Measurements from ENCODE around the gene FGF12.

DNA sequence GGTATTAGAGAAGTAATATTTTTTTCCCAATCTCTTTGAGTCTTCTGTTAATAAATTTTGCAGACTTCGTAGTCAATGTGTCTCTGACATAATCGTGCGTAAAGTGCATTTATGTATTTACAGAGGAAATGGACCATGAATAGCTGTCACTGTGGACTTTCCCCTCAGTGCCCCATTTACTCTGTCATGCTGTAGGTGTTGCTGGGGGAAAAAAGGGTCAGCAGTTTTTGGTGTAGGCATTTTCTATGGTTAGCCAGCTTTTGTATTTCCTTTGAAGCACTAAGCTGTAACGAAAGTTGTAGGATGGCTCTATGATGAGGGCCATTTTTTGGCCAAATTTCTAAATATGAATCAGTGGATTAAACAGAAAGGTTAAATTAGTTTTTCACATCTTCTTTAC lies 598.4 kb downstream of the FGF12 start:
- TF ChIP-seq YY1 (IDR thresholded peaks at IDR 0.05; ENCODE audit: extremely low read depth, insufficient replicate concordance, low read depth, low read length) (no peak), POLR2A (IDR thresholded peaks at IDR 0.05; ENCODE audit: borderline replicate concordance, extremely low read depth, insufficient read depth, insufficient read length) (no peak), EZH2 (IDR thresholded peaks at IDR 0.05) (no peak), POLR2AphosphoS5 (IDR thresholded peaks at IDR 0.05; ENCODE audit: low read depth, low read length) (no peak), RAD21 (IDR thresholded peaks at IDR 0.05; ENCODE audit: low read depth) (no peak), JUND (IDR thresholded peaks at IDR 0.05) (no peak), EZH2phosphoT487 (IDR thresholded peaks at IDR 0.05; ENCODE audit: borderline replicate concordance) (no peak), ZFX (IDR thresholded peaks at IDR 0.05) (no peak), FOSL1 (IDR thresholded peaks at IDR 0.05; ENCODE audit: low read depth) (no peak), SRF (IDR thresholded peaks at IDR 0.05; ENCODE audit: low read depth) (no peak)
- TF ChIP-seq, protein P1, sequence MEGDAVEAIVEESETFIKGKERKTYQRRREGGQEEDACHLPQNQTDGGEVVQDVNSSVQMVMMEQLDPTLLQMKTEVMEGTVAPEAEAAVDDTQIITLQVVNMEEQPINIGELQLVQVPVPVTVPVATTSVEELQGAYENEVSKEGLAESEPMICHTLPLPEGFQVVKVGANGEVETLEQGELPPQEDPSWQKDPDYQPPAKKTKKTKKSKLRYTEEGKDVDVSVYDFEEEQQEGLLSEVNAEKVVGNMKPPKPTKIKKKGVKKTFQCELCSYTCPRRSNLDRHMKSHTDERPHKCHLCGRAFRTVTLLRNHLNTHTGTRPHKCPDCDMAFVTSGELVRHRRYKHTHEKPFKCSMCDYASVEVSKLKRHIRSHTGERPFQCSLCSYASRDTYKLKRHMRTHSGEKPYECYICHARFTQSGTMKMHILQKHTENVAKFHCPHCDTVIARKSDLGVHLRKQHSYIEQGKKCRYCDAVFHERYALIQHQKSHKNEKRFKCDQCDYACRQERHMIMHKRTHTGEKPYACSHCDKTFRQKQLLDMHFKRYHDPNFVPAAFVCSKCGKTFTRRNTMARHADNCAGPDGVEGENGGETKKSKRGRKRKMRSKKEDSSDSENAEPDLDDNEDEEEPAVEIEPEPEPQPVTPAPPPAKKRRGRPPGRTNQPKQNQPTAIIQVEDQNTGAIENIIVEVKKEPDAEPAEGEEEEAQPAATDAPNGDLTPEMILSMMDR (IDR thresholded peaks at IDR 0.05 in 2 of 3, conservative IDR thresholded peaks at IDR 0.05 in 1 of 3; ENCODE audit: borderline replicate concordance in 1 of 3, insufficient read depth in 1 of 3, low read depth in 2 of 3, low read length in 2 of 3): no peak
- TF ChIP-seq, protein P2, sequence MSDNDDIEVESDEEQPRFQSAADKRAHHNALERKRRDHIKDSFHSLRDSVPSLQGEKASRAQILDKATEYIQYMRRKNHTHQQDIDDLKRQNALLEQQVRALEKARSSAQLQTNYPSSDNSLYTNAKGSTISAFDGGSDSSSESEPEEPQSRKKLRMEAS (IDR thresholded peaks at IDR 0.05): no peak
- TF ChIP-seq, protein P3, sequence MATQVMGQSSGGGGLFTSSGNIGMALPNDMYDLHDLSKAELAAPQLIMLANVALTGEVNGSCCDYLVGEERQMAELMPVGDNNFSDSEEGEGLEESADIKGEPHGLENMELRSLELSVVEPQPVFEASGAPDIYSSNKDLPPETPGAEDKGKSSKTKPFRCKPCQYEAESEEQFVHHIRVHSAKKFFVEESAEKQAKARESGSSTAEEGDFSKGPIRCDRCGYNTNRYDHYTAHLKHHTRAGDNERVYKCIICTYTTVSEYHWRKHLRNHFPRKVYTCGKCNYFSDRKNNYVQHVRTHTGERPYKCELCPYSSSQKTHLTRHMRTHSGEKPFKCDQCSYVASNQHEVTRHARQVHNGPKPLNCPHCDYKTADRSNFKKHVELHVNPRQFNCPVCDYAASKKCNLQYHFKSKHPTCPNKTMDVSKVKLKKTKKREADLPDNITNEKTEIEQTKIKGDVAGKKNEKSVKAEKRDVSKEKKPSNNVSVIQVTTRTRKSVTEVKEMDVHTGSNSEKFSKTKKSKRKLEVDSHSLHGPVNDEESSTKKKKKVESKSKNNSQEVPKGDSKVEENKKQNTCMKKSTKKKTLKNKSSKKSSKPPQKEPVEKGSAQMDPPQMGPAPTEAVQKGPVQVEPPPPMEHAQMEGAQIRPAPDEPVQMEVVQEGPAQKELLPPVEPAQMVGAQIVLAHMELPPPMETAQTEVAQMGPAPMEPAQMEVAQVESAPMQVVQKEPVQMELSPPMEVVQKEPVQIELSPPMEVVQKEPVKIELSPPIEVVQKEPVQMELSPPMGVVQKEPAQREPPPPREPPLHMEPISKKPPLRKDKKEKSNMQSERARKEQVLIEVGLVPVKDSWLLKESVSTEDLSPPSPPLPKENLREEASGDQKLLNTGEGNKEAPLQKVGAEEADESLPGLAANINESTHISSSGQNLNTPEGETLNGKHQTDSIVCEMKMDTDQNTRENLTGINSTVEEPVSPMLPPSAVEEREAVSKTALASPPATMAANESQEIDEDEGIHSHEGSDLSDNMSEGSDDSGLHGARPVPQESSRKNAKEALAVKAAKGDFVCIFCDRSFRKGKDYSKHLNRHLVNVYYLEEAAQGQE (IDR thresholded peaks at IDR 0.05; ENCODE audit: low read depth): no peak
- TF ChIP-seq, protein P4, sequence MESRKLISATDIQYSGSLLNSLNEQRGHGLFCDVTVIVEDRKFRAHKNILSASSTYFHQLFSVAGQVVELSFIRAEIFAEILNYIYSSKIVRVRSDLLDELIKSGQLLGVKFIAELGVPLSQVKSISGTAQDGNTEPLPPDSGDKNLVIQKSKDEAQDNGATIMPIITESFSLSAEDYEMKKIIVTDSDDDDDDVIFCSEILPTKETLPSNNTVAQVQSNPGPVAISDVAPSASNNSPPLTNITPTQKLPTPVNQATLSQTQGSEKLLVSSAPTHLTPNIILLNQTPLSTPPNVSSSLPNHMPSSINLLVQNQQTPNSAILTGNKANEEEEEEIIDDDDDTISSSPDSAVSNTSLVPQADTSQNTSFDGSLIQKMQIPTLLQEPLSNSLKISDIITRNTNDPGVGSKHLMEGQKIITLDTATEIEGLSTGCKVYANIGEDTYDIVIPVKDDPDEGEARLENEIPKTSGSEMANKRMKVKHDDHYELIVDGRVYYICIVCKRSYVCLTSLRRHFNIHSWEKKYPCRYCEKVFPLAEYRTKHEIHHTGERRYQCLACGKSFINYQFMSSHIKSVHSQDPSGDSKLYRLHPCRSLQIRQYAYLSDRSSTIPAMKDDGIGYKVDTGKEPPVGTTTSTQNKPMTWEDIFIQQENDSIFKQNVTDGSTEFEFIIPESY (IDR thresholded peaks at IDR 0.05; ENCODE audit: extremely low read depth, insufficient replicate concordance, low read length): no peak
